GM18909 (cell line): ENCODE results near the gene AGPAT3.

Source experiments
- ATAC-seq: cut with Tn5 transposase; IDR thresholded peaks from one replicate; pipeline ENCODE4 v1.9.1; 2021; ENCODE audit warnings: mild to moderate bottlenecking; ENCODE audit not compliant: unreplicated experiment, poor library complexity

The AGPAT3 gene

GRCh38 chr21:43932005-43932404 is 67.0 kb downstream of the AGPAT3 start:
- no peak for ATAC-seq

- no peak for ATAC-seq
Observed at GRCh38 chr21:43933199-43933598, 68.2 kb downstream of the AGPAT3 start.

GRCh38 chr21:43933680-43934079 is 68.7 kb downstream of the AGPAT3 start:
- no peak for ATAC-seq

GRCh38 chr21:43934116-43934515 is 69.1 kb downstream of the AGPAT3 start:
- no peak for ATAC-seq

- no peak for ATAC-seq
Observed at GRCh38 chr21:43934716-43935705, 70.0 kb downstream of the AGPAT3 start.

DNA sequence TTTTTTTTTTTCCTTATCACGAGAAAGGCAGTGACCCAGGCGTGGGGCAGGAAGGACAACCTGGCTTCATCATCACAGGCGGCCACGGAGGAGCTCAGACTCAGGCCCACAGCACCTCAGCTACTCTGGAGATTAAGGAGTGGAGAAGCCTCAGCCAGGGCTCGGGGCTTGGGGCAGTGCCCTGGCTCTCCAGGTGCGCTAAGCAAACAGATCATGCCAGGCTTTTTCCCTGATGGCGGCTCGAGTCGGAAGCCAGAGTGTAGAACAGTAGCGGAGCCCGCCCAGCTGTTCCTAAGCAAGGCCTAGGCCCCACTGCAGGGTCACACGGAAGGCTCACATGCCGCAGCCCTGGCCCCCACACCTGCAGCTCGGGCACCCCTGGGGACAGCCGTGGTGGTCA is 70.7 kb downstream of the AGPAT3 start:
- ATAC-seq: no peak

DNA sequence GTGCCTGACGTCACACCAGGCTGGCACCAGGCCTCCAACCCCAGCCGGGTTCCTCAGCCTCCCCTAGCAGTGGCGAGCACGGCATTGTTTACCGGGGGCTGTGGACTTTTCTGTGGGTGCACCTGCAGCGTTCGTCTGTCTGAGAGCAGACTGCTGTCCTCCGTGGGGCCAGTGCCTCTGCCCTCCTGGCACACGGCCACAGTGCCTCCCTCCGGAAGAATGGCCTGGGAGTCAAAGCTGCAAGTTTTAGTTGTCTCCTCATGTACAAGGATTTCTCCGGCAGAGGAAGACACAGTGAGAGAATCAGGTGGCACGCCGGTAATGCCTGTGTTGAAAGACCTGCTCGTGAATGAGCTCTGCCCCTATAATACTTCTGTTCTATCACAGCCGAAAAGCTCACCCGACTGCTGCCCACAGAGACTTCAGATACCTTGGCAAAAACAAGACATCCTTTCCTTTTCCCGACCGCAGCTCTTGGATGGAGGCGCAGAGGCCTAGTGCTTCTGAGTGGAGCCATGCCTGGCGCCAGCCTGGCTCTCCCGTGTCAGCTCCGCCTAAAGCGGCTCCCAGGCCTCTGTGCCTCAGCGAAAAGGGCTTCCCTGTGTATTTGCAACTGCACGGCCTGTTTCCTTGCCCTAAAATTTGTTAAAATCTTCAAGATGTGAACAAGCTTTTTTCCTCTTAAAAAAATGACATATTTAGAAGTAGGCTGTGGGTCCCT is 71.4 kb downstream of the AGPAT3 start:
- ATAC-seq: no peak

DNA sequence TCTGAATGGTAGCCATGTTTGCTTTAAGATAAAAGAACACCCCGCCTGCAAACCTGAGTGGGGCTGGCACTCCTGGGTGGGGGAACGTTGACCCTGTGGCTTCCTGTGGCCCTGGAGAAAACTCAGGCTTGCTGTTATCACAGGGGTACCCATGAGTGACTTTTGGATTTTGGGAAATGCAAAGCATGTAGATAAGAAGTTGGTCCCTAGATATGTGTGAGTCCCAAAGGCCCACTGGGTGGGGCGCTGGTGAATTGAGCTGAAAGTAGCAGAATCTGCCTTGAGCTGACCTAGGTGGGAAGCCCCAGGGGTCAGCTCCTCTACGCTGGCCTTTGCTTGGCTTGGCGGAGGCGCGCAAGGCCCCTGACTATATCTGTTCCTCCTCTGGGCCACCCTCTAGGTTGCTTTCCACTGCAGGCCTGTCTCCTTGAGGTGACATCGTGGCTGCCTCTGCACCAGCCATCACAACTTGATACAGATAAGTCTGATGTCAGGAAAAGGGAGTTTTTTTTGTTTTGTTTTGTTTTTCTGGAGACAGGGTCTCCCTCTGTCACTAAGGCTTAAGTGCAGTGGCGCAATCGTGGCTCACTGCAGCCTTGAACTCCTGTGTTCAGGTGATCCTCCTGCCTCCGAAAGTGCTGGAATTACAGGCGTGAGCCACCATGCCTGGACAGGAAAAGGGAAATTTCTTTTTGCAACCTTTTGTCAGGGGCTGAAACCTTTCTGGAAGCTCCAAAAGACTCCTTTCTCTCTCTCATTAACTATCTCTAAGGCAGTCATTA is 72.2 kb downstream of the AGPAT3 start:
- ATAC-seq: no peak

- peak; percentile 36 for ATAC-seq
Observed at GRCh38 chr21:43937891-43938309, 72.9 kb downstream of the AGPAT3 start.

DNA sequence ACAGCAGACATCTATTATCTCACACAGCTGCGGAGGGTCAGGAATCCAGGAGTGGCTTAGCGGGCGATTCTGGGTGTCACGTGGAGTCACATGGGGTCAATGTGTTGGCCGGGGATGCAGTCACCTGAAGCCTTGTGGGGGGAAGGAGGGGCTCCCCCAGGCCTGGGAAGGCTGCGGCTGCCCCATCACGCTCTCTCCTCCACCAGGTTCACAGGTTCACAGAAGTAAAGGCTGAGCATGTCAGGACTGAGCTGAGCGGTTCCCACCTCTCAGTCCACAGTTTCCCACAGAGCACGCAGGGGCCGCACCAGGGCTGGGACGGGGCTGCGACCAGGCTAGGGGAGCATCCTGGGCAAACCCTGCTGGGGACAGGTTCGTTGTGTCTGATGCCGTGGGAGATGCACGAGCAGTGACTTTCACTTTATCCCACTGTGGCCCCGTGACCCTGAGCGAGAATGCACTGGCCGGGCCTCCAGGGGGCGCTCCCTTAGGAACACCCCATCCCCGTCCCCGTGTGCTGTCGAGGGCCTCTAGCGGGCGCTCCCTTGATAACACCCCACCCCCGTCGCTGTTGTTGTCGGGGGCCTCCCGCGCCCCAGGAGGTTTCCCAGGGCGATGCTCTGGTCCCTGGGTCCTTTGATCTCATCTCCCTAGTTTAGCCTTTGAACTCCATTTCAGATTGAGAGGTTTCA is 73.9 kb downstream of the AGPAT3 start:
- ATAC-seq: peak; percentile 77

- no peak for ATAC-seq
Observed at GRCh38 chr21:43939443-43940328, 74.7 kb downstream of the AGPAT3 start.

DNA sequence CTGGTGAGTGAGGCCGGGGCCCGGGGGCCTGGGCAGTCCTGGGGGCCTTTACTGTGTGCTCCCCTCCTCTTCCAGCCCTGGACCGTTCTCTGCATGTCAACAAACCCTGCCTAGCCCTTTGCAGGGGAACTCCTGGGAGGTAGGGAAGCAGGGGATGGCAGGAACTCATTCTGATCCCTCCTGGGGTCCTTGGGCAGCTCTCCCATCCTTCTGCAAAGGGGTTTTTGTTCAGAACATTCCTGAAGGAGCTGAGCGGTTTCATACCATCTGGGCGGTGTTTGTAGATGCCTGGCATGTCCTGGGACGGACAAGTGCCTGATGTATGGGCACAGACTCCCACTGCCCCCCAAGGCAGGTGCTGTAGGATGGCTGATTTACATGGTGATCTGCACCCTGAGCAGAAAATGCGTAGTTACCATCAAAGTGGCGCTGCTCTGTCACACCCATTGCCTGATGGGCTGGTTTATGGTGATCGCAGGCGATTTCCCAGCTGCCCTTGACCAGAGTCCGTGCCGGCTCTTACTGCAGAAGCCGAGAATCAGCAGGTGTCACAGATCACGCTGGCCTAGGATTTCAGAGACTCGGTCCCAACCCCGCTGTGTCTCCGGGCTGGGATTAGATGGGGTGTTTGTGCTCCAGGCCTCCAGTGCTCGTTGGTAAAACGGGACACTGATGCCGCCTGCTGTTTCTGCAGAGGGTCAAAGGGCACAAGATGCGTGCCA is 75.5 kb downstream of the AGPAT3 start:
- ATAC-seq: no peak

DNA sequence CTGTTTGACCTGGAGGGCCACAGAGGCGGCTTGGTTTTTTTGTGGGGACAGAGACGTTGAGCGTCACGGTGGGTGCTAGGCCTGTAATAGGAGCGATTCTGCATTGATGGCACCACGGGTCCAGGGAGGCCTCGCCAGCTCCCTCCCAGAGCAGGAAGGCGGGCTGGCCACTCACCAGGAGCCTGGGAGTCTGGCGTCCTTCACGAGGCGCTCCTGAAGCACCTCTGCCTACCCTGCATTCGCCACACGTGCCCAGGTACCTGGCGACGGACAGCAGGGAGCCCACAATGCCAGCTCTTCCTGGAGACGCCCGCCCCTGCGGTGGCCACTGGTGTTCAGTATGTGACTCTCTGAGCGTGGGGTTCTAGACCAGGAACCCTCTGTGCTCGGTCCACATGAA is 77.2 kb downstream of the AGPAT3 start:
- ATAC-seq: no peak

DNA sequence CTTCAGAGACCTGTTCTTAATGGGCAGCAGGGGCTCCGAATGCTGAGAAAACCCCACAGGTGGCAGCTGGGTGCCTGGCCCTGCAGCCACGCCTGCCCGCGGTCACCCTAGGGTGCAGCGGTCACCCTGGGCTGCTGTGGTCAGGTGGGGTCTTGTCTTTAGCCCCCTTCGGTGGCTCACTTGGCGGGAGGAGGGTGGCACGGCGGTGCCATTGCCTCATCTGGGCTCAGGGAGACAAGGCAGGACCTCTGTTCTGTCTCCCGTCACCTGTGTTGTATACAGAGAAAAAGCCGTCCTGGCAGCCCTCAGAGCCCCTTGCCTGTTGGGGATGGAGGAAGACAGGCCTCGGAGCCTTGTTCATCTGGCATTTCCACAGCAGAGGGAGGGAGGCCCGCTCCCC is 77.6 kb downstream of the AGPAT3 start:
- ATAC-seq: no peak

DNA sequence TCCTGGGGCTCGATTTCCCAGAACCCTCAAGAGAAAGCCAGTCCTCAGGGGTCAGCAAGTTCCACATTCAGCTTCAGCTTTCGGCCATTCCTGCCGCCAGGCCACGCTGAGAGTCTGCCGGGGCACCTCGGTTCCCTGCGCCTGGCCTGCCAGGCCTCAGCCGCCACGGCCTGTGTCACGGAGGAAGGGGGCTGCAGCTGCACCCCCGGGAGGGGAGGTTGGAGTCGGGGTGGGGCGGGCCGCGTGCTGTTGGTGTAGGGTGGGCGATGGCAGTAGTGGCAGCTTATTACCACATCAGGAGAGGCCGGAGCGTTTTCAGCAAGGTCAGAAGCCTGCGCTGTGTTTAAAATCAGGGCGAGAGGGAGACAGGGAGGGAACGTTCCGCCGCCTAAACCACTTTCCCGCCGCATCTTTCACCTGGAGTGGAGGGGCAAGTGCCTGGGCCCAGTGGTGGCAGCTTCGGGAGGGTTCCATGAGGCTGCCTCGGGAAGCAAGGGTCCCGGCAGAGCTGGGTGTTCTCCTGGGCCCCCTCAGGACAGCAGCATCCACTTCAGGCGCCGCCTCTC is 78.6 kb downstream of the AGPAT3 start:
- ATAC-seq: no peak

DNA sequence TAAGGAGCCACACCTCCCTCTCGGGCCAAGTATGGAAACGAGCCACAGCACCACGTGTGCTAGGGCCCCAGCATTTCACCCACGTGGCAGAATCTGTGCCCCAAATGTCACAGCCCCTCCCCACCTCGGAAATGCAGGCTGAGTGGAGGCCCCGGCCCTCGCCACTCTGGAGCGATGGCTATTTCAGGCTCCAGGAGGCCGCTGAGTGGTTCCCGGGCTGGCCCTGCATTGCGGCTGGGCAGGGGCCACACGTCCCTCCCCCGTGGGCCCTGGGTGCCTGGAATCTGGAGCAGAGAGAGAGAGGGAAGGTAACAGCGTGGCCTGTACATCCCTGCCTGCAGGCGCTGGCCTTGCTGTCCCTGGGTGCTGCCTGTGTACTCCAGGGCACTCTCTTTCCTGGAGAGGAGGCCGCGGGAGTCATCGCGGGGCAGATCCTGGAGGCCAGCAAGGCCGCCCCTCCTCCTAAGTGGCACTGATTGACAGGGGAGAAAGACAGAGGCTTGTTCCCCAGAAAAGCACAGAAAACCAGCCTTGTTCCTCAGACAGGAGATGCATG is 79.1 kb downstream of the AGPAT3 start:
- no peak for ATAC-seq

- ATAC-seq: no peak
Observed at GRCh38 chr21:43944757-43945156, 79.7 kb downstream of the AGPAT3 start.
